Panc1 (cell line): ENCODE results near the gene IYD. TPM values are rescaled to one million over a fixed set of nuclear protein-coding genes. Genes with fewer than 3 reads are reported as not detected.

Experiments used
- ATAC-seq: fragments of 200-7000 bp; cut with Tn5 transposase; 2 replicates; pipeline ENCODE4 v1.9.1; 2020; ENCODE audit warnings: mild to moderate bottlenecking, moderate library complexity
- BruUV-seq: library from RNA; stranded (reverse); fragments of 400-500 nt; replicated peaks from 2 replicates; lab custom pipeline; 2021; lab: Mats Ljungman, UMichigan
- CTCF ChIA-PET: fragments of 300-600 bp; sonication (Branson Sonifier 250); formaldehyde crosslinking; loops from one replicate; lab custom pipeline; 2022; ENCODE audit warnings: antibody characterized with exemption; lab: Charles Lee
- POLR2A ChIA-PET: fragments of 300-600 bp; sonication (Branson Sonifier 250); formaldehyde crosslinking; loops from one replicate; lab custom pipeline; 2022; ENCODE audit warnings: antibody characterized with exemption; lab: Charles Lee
- DNase-seq: peaks from one replicate; pipeline ENCODE4 v3.0.0-alpha.2; 2010; ENCODE audit warnings: low read depth, low spot score
- H3K27ac ChIP-seq: 2 replicates; pipeline ENCODE4 v1.5.1; 2011; ENCODE audit warnings: mild to moderate bottlenecking, low read length, inconsistent platforms
- H3K27me3 ChIP-seq: fragments of 200-500 bp; sonication (Bioruptor generic); 2 replicates; pipeline ENCODE4 v1.6.0; 2014; ENCODE audit warnings: low read length, inconsistent platforms; ENCODE audit not compliant: control insufficient read depth, insufficient read depth
- H3K36me3 ChIP-seq: fragments of 200-500 bp; sonication (Bioruptor generic); 2 replicates; pipeline ENCODE4 v1.5.1; 2014; ENCODE audit warnings: inconsistent platforms, mild to moderate bottlenecking, low read length, moderate library complexity; ENCODE audit not compliant: control insufficient read depth, insufficient read depth
- H3K4me1 ChIP-seq: 2 replicates; pipeline ENCODE4 v1.5.1; 2011; ENCODE audit warnings: inconsistent platforms, mild to moderate bottlenecking, low read length, moderate library complexity; ENCODE audit not compliant: control insufficient read depth, insufficient read depth
- H3K4me3 ChIP-seq, 2 experiments: 2 replicates each; pipeline ENCODE4 v1.5.1; 2011 to 2012; ENCODE audit warnings: low read depth in 2 of 2, low read length in 2 of 2, mild to moderate bottlenecking in 2 of 2, inconsistent platforms in 1 of 2, moderate library complexity in 1 of 2
- H3K9me3 ChIP-seq: fragments of 200-500 bp; sonication (Bioruptor generic); 2 replicates; pipeline ENCODE4 v1.5.1; 2014; ENCODE audit warnings: low read depth, mild to moderate bottlenecking, inconsistent platforms, low read length, moderate library complexity; ENCODE audit not compliant: control insufficient read depth, insufficient read depth
- CTCF ChIP-seq: fragments of 450-650 bp; IDR thresholded peaks from 2 replicates; pipeline ENCODE4 v1.5.1; 2017; ENCODE audit warnings: mild to moderate bottlenecking
- POLR2AphosphoS5 ChIP-seq: IDR thresholded peaks from 2 replicates; pipeline ENCODE4 v1.6.1; 2012; ENCODE audit warnings: mild to moderate bottlenecking, low read depth, low read length, moderate library complexity
- REST ChIP-seq, 2 experiments: IDR thresholded peaks; 2 replicates each; pipeline ENCODE4 v1.6.1; 2011 to 2012; ENCODE audit warnings: low read depth in 2 of 2, control low read depth in 1 of 2, low read length in 1 of 2, mild to moderate bottlenecking in 1 of 2, moderate library complexity in 1 of 2; ENCODE audit not compliant: insufficient read depth in 1 of 2
- SIN3A ChIP-seq: IDR thresholded peaks from 2 replicates; pipeline ENCODE4 v1.6.1; 2012; ENCODE audit warnings: low read depth, mild to moderate bottlenecking, low read length, moderate library complexity, borderline replicate concordance; ENCODE audit not compliant: insufficient read depth
- TCF7L2 ChIP-seq: IDR thresholded peaks from 2 replicates; pipeline ENCODE4 v1.6.1; 2011; ENCODE audit warnings: mild to moderate bottlenecking, low read depth, low read length, inconsistent platforms
- in situ Hi-C: cut with HindIII; loops from 2 replicates; pipeline ENCODE4 v1.10.0; 2016; ENCODE audit warnings: low sequenced_read_pairs, low pct_unique_long_range_greater_than_20kb
- intact Hi-C: fragments of 100-400 bp; cut with micrococcal nuclease; formaldehyde crosslinking; loops from one replicate; pipeline ENCODE4 v1.10.0; 2022; ENCODE audit not compliant: unreplicated experiment
- total RNA-seq: library from RNA; stranded (reverse); gene quantifications from one replicate; pipeline ENCODE4 v1.2.1, GENCODE V29; 2021; ENCODE audit not compliant: unreplicated experiment

The IYD gene
- total RNA-seq, 1 experiment from 2014 or later = 0.03 TPM

- intact Hi-C loops = no loop called here
- ATAC-seq (peak; percentile 38; the same call in 1 of the 2 replicates), DNase-seq (no peak)
- TF ChIP-seq POLR2AphosphoS5 (no peak), REST (IDR thresholded peaks at IDR 0.05; ENCODE audit: insufficient read depth in 1 of 2, low read depth in 2 of 2, low read length in 1 of 2) (no peak), TCF7L2 (no peak), SIN3A (no peak), CTCF (no peak)
- in situ Hi-C loops = no loop called here
- Histone ChIP-seq H3K27ac (no peak overlapping the region), H3K9me3 (no peaks in the 10 kb centered on the region), H3K4me3 (no peak overlapping the region), H3K4me1 (no peaks in the 10 kb centered on the region), H3K36me3 (no peaks in the 10 kb centered on the region), H3K27me3 (peaks cover 9% of the 10 kb centered on the region; the same call in 1 of the 2 replicates)
- no TSS peak for BruUV-seq
- POLR2A ChIA-PET = no interaction called here
- CTCF ChIA-PET = interaction anchor here (0.6 kb wide), 1 partner anchor 306 kb away, joined by 4 read pairs; no protein-coding TSS in a partner anchor
These were observed 8.5 kb downstream of the IYD start for GRCh38 chr6:150377211-150377781.

GRCh38 chr6:150380256-150380655, 11.4 kb downstream of the IYD start:
- no TSS peak for BruUV-seq
- TF ChIP-seq POLR2AphosphoS5 = no peak
- TF ChIP-seq TCF7L2 = no peak
- TF ChIP-seq REST (IDR thresholded peaks at IDR 0.05; ENCODE audit: insufficient read depth in 1 of 2, low read depth in 2 of 2, low read length in 1 of 2) = no peak
- no peak for TF ChIP-seq SIN3A
- CTCF ChIA-PET = no interaction called here
- POLR2A ChIA-PET = no interaction called here
- no peaks in the 10 kb centered on the region for H3K9me3 ChIP-seq
- DNase-seq (no peak), ATAC-seq (no peak)
- H3K36me3 ChIP-seq = no peaks in the 10 kb centered on the region
- in situ Hi-C loops = no loop called here
- H3K27ac ChIP-seq = no peak overlapping the region
- H3K4me3 ChIP-seq = no peak overlapping the region
- no peaks in the 10 kb centered on the region for H3K4me1 ChIP-seq
- peaks cover 7% of the 10 kb centered on the region; the same call in 1 of the 2 replicates for H3K27me3 ChIP-seq
- intact Hi-C loops = no loop called here
